ENCODE data around the gene PSMB7. TPM values are rescaled to one million over a fixed set of nuclear protein-coding genes. Genes with fewer than 3 reads are reported as not detected.

Gene PSMB7
- total and polyA plus RNA-seq, 2 donors from 2014 or later = 105 to 250 TPM

DNA sequence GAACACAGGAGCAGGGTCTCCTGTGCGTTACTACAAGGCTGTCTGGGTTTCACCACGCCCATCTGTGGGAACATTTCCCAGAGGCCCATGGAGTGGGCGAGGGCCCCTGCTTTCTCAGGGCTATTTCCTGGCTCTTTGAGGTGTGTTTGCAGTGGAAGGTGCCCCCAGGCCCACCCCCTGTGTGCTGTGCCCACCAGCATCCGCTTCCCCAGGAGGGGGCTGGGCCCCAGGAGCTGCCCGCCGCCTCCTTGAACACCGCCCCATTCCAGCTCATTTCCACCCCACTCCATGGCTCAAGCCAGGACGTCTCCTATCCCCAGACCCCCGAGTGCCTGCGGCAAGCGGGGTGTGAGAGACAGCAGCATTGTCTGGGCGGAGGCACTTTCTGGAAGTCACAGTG is 87.0 kb downstream of the PSMB7 start:
- Histone ChIP-seq H3K4me3 (ENCODE audit: low read length in 3 of 3) (no peak overlapping the region), H3K4me1 (ENCODE audit: control insufficient read depth in 2 of 3, insufficient read depth in 2 of 3, low read depth in 1 of 3, low read length in 3 of 3) (no peaks in the 10 kb centered on the region), H3K36me3 (ENCODE audit: control insufficient read depth in 2 of 3, insufficient read depth in 3 of 3, low read length in 3 of 3) (peaks cover 0 to 11% (median 5%) of the 10 kb centered on the region in 3 donors), H3K27ac (ENCODE audit: low read depth in 2 of 2, low read length in 2 of 2) (no peak overlapping the region), H3K9me3 (ENCODE audit: control insufficient read depth in 2 of 3, insufficient read depth in 1 of 3, low read length in 3 of 3) (no peaks in the 10 kb centered on the region), H3K9ac (ENCODE audit: low read length in 3 of 3) (no peak overlapping the region), H3K27me3 (ENCODE audit: control insufficient read depth, insufficient read depth, low read length) (no peaks in the 10 kb centered on the region)
- DNase-seq = no peak
- intact Hi-C loops (cut with DNase I) = no loop called here
- no peak for FAIRE-seq
- TF ChIP-seq, protein P1, sequence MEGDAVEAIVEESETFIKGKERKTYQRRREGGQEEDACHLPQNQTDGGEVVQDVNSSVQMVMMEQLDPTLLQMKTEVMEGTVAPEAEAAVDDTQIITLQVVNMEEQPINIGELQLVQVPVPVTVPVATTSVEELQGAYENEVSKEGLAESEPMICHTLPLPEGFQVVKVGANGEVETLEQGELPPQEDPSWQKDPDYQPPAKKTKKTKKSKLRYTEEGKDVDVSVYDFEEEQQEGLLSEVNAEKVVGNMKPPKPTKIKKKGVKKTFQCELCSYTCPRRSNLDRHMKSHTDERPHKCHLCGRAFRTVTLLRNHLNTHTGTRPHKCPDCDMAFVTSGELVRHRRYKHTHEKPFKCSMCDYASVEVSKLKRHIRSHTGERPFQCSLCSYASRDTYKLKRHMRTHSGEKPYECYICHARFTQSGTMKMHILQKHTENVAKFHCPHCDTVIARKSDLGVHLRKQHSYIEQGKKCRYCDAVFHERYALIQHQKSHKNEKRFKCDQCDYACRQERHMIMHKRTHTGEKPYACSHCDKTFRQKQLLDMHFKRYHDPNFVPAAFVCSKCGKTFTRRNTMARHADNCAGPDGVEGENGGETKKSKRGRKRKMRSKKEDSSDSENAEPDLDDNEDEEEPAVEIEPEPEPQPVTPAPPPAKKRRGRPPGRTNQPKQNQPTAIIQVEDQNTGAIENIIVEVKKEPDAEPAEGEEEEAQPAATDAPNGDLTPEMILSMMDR (IDR thresholded peaks at IDR 0.05; ENCODE audit: borderline replicate concordance, extremely low read depth, insufficient read depth) = no peak

DNA sequence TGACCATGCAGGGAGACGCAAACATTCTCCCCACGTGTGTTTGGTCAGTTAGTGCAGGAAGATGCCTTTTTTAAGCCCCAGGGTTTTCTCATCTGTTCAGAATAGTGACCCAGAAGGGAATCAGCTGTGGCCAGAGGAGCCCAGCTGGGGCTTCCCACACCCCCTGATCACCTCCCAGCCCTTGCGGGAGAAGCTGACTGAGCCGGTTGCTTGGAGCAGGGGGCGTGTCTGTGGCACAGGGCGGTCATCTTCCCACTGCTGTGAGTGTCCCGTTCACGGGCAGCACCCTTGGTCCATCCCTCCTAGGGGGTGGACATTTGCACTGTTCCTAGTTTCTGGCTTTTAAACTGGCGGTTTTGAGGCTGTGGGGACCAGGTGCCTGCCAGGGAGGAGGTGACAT is 87.8 kb downstream of the PSMB7 start:
- H3K9ac ChIP-seq (ENCODE audit: low read length in 3 of 3) = no peak overlapping the region
- H3K27me3 ChIP-seq (ENCODE audit: control insufficient read depth, insufficient read depth, low read length) = no peaks in the 10 kb centered on the region
- no peak overlapping the region for H3K4me3 ChIP-seq (ENCODE audit: low read length in 3 of 3)
- TF ChIP-seq, protein P1 (IDR thresholded peaks at IDR 0.05; ENCODE audit: borderline replicate concordance, extremely low read depth, insufficient read depth) = no peak
- no peak for FAIRE-seq
- no peaks in the 10 kb centered on the region for H3K4me1 ChIP-seq (ENCODE audit: control insufficient read depth in 2 of 3, insufficient read depth in 2 of 3, low read depth in 1 of 3, low read length in 3 of 3)
- H3K27ac ChIP-seq (ENCODE audit: low read depth in 2 of 2, low read length in 2 of 2) = no peak overlapping the region
- no peak for DNase-seq
- intact Hi-C loops (cut with DNase I) = no loop called here
- no peaks in the 10 kb centered on the region for H3K9me3 ChIP-seq (ENCODE audit: control insufficient read depth in 2 of 3, insufficient read depth in 1 of 3, low read length in 3 of 3)
- H3K36me3 ChIP-seq (ENCODE audit: control insufficient read depth in 2 of 3, insufficient read depth in 3 of 3, low read length in 3 of 3) = peaks cover 0 to 13% (median 5%) of the 10 kb centered on the region in 3 donors

DNA sequence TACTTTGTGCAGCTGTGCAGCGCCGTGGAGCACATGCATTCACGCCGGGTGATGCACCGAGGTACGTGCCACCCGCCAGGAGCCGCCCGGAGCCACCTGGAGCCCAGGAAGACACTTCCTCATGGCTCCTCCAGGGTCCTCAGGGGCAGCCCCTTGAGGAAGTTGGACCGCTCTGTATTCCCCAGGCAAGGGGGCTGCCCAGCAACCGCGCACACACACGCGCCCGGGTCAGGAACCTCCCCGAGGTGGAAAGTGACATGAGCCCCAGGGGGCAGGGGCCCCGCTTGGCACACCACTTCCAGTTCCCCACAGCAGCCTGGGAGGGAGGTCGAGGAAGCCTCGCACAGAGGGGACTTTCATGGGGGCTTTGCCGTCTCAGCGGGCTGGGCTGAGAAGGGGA is 88.9 kb downstream of the PSMB7 start:
- intact Hi-C loops (cut with DNase I) = no loop called here
- peaks cover 0 to 18% (median 5%) of the 10 kb centered on the region in 3 donors for H3K36me3 ChIP-seq (ENCODE audit: control insufficient read depth in 2 of 3, insufficient read depth in 3 of 3, low read length in 3 of 3)
- FAIRE-seq = no peak
- H3K4me3 ChIP-seq (ENCODE audit: low read length in 3 of 3) = no peak overlapping the region
- DNase-seq = no peak
- no peak overlapping the region for H3K27ac ChIP-seq (ENCODE audit: low read depth in 2 of 2, low read length in 2 of 2)
- TF ChIP-seq, protein P1 (IDR thresholded peaks at IDR 0.05; ENCODE audit: borderline replicate concordance, extremely low read depth, insufficient read depth) = no peak
- H3K27me3 ChIP-seq (ENCODE audit: control insufficient read depth, insufficient read depth, low read length) = no peaks in the 10 kb centered on the region
- H3K4me1 ChIP-seq (ENCODE audit: control insufficient read depth in 2 of 3, insufficient read depth in 2 of 3, low read depth in 1 of 3, low read length in 3 of 3) = no peaks in the 10 kb centered on the region
- H3K9me3 ChIP-seq (ENCODE audit: control insufficient read depth in 2 of 3, insufficient read depth in 1 of 3, low read length in 3 of 3) = no peaks in the 10 kb centered on the region
- H3K9ac ChIP-seq (ENCODE audit: low read length in 3 of 3) = no peak overlapping the region

DNA sequence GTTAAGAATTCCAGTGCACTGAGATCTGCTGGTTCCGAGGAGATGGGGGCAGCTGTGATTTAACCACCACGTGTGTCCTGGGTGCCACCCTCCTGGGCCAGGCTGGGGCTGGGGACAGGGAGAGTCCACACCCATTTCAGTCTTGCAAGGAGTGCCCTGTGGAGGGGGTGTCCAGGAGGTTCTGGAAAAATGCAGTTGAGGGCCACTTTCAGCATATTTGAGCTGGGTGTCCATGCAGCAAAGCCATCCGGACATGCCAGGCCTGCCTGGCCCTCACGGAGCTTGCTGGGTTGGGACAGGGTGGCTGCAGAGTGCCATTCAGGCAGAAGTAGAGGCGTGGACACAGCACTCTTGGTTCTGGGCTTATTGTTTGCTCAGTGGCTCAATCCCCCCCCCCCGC is 89.4 kb downstream of the PSMB7 start:
- no peak for FAIRE-seq
- Histone ChIP-seq H3K9me3 (ENCODE audit: control insufficient read depth in 2 of 3, insufficient read depth in 1 of 3, low read length in 3 of 3) (no peaks in the 10 kb centered on the region), H3K9ac (ENCODE audit: low read length in 3 of 3) (no peak overlapping the region), H3K27me3 (ENCODE audit: control insufficient read depth, insufficient read depth, low read length) (no peaks in the 10 kb centered on the region), H3K27ac (ENCODE audit: low read depth in 2 of 2, low read length in 2 of 2) (no peak overlapping the region), H3K4me3 (ENCODE audit: low read length in 3 of 3) (no peak overlapping the region), H3K36me3 (ENCODE audit: control insufficient read depth in 2 of 3, insufficient read depth in 3 of 3, low read length in 3 of 3) (peaks cover 0 to 18% (median 5%) of the 10 kb centered on the region in 3 donors), H3K4me1 (ENCODE audit: control insufficient read depth in 2 of 3, insufficient read depth in 2 of 3, low read depth in 1 of 3, low read length in 3 of 3) (no peaks in the 10 kb centered on the region)
- TF ChIP-seq, protein P1 (IDR thresholded peaks at IDR 0.05; ENCODE audit: borderline replicate concordance, extremely low read depth, insufficient read depth) = no peak
- intact Hi-C loops (cut with DNase I) = no loop called here
- no peak for DNase-seq

Data from kidney (tissue), 14 donors.